ENCODE measurements around the gene MAF.

MAF gene

GRCh38 chr16:79600638-79601091, at the start of gene MAF:
Gene MAF, minus strand, starts transcription at chr16:79600737. Its CDS starts 835 bp downstream, at chr16:79599902.
- Mint-ChIP-seq H3K36me3 (no peaks in the 10 kb centered on the region), H3K9me3 (no peaks in the 10 kb centered on the region), H3K4me1 (peaks cover 12% of the 10 kb centered on the region), H3K4me3 (peak within 1 kb of the TSS; percentile 83), H3K27ac (peak within 1 kb of the TSS; percentile 48), H3K27me3 (peaks cover 29% of the 10 kb centered on the region)
- ATAC-seq (ENCODE audit: low read depth) (peak; percentile 80), DNase-seq (ENCODE audit: low spot score in 2 of 2) (peak; percentile 33 to 42)

DNA sequence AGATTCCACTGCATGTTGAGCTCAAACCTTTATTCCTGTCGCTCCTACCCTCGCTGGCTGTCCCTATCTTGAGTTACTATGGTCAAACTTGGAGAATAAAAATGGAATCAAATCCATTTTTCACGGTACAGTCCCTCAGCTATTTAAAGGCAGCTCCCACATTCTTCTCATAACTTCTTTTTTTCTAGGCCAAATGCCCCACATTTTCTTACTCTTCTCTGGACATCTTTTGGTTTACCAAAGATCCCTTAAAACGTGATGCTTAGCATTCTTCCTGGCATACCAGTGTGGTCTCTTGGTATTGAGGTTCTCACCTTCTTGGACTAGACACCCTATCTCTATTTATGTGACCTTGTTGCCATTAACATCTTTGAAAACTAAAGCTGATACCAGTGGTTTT, 48.3 kb upstream of the MAF start:
- Mint-ChIP-seq H3K27me3 (peaks cover 2% of the 10 kb centered on the region), H3K9me3 (no peaks in the 10 kb centered on the region), H3K4me1 (no peaks in the 10 kb centered on the region), H3K27ac (no peak overlapping the region), H3K36me3 (no peaks in the 10 kb centered on the region), H3K4me3 (no peak overlapping the region)
- no peak for ATAC-seq (ENCODE audit: low read depth)
- no peak for DNase-seq (ENCODE audit: low spot score in 2 of 2)

DNA sequence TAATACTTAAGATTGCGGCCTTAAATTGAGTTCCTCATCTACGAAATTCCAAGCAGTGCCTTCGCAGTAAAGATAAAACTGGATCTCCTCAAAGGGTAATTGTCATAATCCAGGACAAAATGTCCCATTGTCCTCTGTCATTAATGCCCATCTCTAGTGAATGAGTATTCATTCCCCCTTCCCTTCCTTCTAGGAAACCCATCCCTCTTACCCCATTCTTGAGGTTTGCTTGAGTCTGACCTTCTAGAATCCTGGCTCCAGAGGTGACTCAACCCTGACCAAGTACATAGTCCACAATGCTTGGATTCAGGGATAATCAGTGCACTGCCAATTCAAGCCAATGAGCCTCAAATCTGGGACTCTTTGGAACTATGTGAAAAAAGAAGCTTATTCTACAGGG, 47.0 kb upstream of the MAF start:
- H3K4me3 Mint-ChIP-seq, result no peak overlapping the region
- H3K4me1 Mint-ChIP-seq, result no peaks in the 10 kb centered on the region
- no peak for ATAC-seq (ENCODE audit: low read depth)
- H3K27me3 Mint-ChIP-seq, result peaks cover 3% of the 10 kb centered on the region
- no peaks in the 10 kb centered on the region for H3K36me3 Mint-ChIP-seq
- no peaks in the 10 kb centered on the region for H3K9me3 Mint-ChIP-seq
- no peak for DNase-seq (ENCODE audit: low spot score in 2 of 2)
- no peak overlapping the region for H3K27ac Mint-ChIP-seq

DNA sequence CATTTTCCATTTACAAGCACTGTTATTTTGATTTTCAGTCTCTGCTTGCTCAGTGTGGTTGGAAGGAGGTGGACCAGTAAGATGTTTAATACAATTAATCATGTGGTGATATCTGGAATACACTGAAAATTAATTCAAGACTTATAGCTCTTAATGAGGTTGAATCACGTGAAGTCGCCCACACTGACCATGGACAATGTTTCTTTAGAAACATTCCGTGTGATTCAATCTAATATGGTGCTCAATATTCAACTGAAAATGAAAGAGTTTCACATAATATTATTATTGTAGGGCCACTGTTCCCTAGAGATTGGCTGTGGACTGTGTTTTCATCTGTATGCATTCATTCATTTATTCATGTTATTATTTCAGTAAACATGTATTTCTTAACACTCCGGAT, 45.2 kb upstream of the MAF start:
- Mint-ChIP-seq H3K27ac (no peak overlapping the region), H3K4me3 (no peak overlapping the region), H3K36me3 (no peaks in the 10 kb centered on the region), H3K27me3 (peaks cover 1% of the 10 kb centered on the region), H3K9me3 (no peaks in the 10 kb centered on the region), H3K4me1 (no peaks in the 10 kb centered on the region)
- DNase-seq (ENCODE audit: low spot score in 2 of 2), result no peak
- ATAC-seq (ENCODE audit: low read depth), result no peak

DNA sequence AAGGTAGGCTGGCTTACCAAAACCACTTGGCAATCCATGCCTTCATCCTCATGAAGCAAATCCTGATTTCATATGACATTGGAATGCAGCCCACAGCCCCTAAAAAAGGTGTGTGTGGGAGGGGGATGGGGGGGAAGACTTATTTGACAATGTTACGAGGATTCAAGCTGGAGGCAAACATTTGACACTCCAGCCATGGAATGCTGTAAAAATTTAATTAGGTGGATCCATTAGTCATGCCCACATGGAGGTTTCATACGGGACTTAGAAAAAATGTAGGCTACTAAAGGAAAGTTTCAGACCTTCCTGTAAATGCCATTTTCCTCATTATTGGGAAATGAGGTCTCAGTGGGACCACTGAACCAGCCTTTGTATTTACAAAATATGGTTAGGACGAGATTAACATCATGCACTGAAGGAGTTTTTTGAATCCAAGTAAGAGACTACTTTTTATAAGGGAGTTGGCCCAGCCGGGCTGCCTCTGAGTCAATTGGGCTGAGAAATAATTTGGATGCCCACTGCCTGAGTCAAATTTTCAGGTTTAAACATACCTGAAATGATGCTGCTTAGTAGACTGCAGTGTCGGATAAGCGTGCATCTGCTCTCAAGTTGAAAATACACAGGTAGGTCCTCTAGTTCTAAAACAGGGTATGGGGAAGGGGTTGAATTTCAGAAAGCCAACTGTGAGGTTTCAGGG, 44.6 kb upstream of the MAF start:
- ATAC-seq (ENCODE audit: low read depth), result no peak
- H3K4me3 Mint-ChIP-seq, result no peak overlapping the region
- DNase-seq (ENCODE audit: low spot score in 2 of 2), result no peak

GRCh38 chr16:79642652-79643051, 42.1 kb upstream of the MAF start:
- Mint-ChIP-seq H3K4me1 (peaks cover 2% of the 10 kb centered on the region), H3K27me3 (peaks cover 5% of the 10 kb centered on the region), H3K27ac (no peak overlapping the region), H3K9me3 (no peaks in the 10 kb centered on the region), H3K36me3 (no peaks in the 10 kb centered on the region), H3K4me3 (no peak overlapping the region)
- no peak for ATAC-seq (ENCODE audit: low read depth)
- no peak for DNase-seq (ENCODE audit: low spot score in 2 of 2)

More for the DNA sequence above, 44.6 kb upstream of the MAF start:
- Mint-ChIP-seq H3K27me3 (peaks cover 1% of the 10 kb centered on the region), H3K36me3 (no peaks in the 10 kb centered on the region), H3K27ac (no peak overlapping the region), H3K9me3 (no peaks in the 10 kb centered on the region), H3K4me1 (no peaks in the 10 kb centered on the region)

- peaks cover 2% of the 10 kb centered on the region for H3K4me1 Mint-ChIP-seq
- no peak for ATAC-seq (ENCODE audit: low read depth)
- no peak overlapping the region for H3K4me3 Mint-ChIP-seq
- DNase-seq (ENCODE audit: low spot score in 2 of 2), result no peak
- H3K36me3 Mint-ChIP-seq, result no peaks in the 10 kb centered on the region
- no peaks in the 10 kb centered on the region for H3K9me3 Mint-ChIP-seq
- H3K27me3 Mint-ChIP-seq, result peaks cover 5% of the 10 kb centered on the region
- H3K27ac Mint-ChIP-seq, result no peak overlapping the region
Measured at GRCh38 chr16:79640513-79641360, 40.2 kb upstream of the MAF start.

- no peak for ATAC-seq (ENCODE audit: low read depth)
- H3K36me3 Mint-ChIP-seq, result no peaks in the 10 kb centered on the region
- peaks cover 2% of the 10 kb centered on the region for H3K4me1 Mint-ChIP-seq
- H3K4me3 Mint-ChIP-seq, result no peak overlapping the region
- H3K27me3 Mint-ChIP-seq, result peaks cover 5% of the 10 kb centered on the region
- DNase-seq (ENCODE audit: low spot score in 2 of 2), result no peak
- no peak overlapping the region for H3K27ac Mint-ChIP-seq
- H3K9me3 Mint-ChIP-seq, result no peaks in the 10 kb centered on the region
Measured at GRCh38 chr16:79639576-79640311, 39.2 kb upstream of the MAF start.

GRCh38 chr16:79638386-79638785, 37.8 kb upstream of the MAF start:
- peaks cover 2% of the 10 kb centered on the region for H3K4me1 Mint-ChIP-seq
- ATAC-seq (ENCODE audit: low read depth), result no peak

GRCh38 chr16:79635488-79635887, 35.0 kb upstream of the MAF start:
- DNase-seq (ENCODE audit: low spot score in 2 of 2) (no peak), ATAC-seq (ENCODE audit: low read depth) (no peak)
- peaks cover 4% of the 10 kb centered on the region for H3K27me3 Mint-ChIP-seq
- H3K4me3 Mint-ChIP-seq, result no peak overlapping the region
- peaks cover 2% of the 10 kb centered on the region for H3K4me1 Mint-ChIP-seq
- no peaks in the 10 kb centered on the region for H3K36me3 Mint-ChIP-seq
- H3K9me3 Mint-ChIP-seq, result no peaks in the 10 kb centered on the region
- no peak overlapping the region for H3K27ac Mint-ChIP-seq

More at GRCh38 chr16:79638386-79638785, 37.8 kb upstream of the MAF start:
- no peak for DNase-seq (ENCODE audit: low spot score in 2 of 2)
- H3K4me3 Mint-ChIP-seq, result no peak overlapping the region
- no peaks in the 10 kb centered on the region for H3K36me3 Mint-ChIP-seq
- H3K9me3 Mint-ChIP-seq, result no peaks in the 10 kb centered on the region
- H3K27ac Mint-ChIP-seq, result no peak overlapping the region
- peaks cover 4% of the 10 kb centered on the region for H3K27me3 Mint-ChIP-seq

DNA sequence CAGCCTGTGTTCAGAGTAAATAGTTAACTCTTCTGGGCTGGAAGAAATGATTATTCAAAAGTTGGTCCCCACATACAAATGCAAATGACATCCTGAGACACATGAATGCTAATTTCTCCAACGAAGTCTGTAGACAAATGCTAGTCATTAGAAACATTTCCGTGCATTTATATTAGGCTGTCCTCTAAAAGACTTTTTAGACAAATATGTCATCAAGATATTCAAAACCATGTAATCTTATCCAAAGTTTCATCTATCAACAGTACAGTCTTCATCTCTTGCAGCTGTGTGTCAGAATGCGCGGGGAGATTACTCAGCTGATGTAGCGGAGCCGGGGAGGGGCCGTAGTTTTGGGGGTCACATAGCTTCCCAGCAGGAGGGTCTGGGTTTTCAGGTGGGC, 33.8 kb upstream of the MAF start:
- no peak for DNase-seq (ENCODE audit: low spot score in 2 of 2)
- Mint-ChIP-seq H3K4me3 (no peak overlapping the region), H3K9me3 (no peaks in the 10 kb centered on the region), H3K4me1 (no peaks in the 10 kb centered on the region), H3K27me3 (peaks cover 3% of the 10 kb centered on the region), H3K27ac (no peak overlapping the region), H3K36me3 (no peaks in the 10 kb centered on the region)
- no peak for ATAC-seq (ENCODE audit: low read depth)

GRCh38 chr16:79632289-79632688, 31.8 kb upstream of the MAF start:
- no peaks in the 10 kb centered on the region for H3K36me3 Mint-ChIP-seq
- no peaks in the 10 kb centered on the region for H3K4me1 Mint-ChIP-seq
- no peaks in the 10 kb centered on the region for H3K9me3 Mint-ChIP-seq
- peaks cover 3% of the 10 kb centered on the region for H3K27me3 Mint-ChIP-seq
- DNase-seq (ENCODE audit: low spot score in 2 of 2) (no peak), ATAC-seq (ENCODE audit: low read depth) (no peak)
- H3K27ac Mint-ChIP-seq, result no peak overlapping the region
- H3K4me3 Mint-ChIP-seq, result no peak overlapping the region

GRCh38 chr16:79628988-79629387, 28.5 kb upstream of the MAF start:
- Mint-ChIP-seq H3K27ac (no peak overlapping the region), H3K36me3 (no peaks in the 10 kb centered on the region), H3K4me3 (no peak overlapping the region), H3K27me3 (peaks cover 3% of the 10 kb centered on the region), H3K4me1 (no peaks in the 10 kb centered on the region), H3K9me3 (no peaks in the 10 kb centered on the region)
- DNase-seq (ENCODE audit: low spot score in 2 of 2) (no peak), ATAC-seq (ENCODE audit: low read depth) (no peak)

DNA sequence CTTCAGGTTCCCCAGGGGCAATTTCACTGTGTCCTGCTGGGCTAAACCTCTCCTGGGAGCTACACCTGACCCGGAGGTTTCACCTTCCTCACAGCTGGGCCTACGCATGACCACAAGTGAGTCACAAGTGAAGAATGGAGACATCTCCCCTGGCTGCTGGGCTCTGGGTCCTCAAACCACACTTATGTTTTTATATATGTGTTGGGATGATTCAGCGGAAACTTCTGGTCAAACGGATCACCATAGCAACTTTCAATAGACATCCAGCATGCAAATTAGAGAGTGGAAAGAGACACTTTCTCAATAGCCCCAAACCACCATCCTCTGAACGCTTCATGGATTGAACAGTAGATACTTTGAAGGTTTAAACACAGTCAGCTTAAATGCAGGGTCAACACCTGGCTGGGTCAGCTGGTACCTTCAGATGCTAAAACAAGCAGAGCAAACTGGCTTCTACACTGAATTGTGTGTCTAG, 28.0 kb upstream of the MAF start:
- Mint-ChIP-seq H3K4me3 (no peak overlapping the region), H3K9me3 (peaks cover 3% of the 10 kb centered on the region), H3K27me3 (peaks cover 6% of the 10 kb centered on the region), H3K4me1 (no peaks in the 10 kb centered on the region), H3K27ac (no peak overlapping the region), H3K36me3 (no peaks in the 10 kb centered on the region)
- no peak for DNase-seq (ENCODE audit: low spot score in 2 of 2)
- ATAC-seq (ENCODE audit: low read depth), result no peak
